A673 (cell line): ENCODE results near the gene ESR1.

Experiments
- EZH2 ChIP-seq: fragments of 200-600 bp; sonication (generic); IDR thresholded peaks from 2 replicates; pipeline ENCODE4 v1.6.1; 2017; ENCODE audit warnings: borderline replicate concordance, low read depth, mild to moderate bottlenecking, mixed read lengths, antibody characterized with exemption, low read length; ENCODE audit not compliant: poor library complexity, severe bottlenecking
- TF ChIP-seq, protein P1 (sequence below): fragments of 300-800, 200-600 bp; sonication (generic); conservative IDR thresholded peaks from 2 replicates; pipeline ENCODE4 v1.5.1; 2017; ENCODE audit warnings: low read depth, mild to moderate bottlenecking, antibody characterized with exemption, low read length, moderate library complexity, mixed read lengths

DNA sequence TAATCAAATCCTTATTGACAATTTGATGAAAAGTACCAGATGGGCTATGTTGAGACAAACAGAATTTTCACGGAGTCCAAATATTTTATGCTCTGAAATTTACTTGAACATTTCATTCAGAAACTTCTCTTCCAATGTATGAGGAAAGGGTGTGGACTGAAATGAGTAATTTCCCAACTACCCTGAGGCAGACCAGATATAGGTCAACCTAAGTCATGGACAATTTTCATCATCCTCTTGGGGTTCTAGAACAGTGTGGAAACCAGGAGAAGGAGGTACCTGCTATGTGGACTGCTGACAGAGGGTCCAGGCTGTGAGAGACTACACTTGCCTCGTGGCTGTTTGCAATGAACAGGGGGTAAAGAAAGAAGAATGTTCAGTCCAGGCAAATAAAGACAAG, 323.0 kb downstream of the ESR1 start:
- TF ChIP-seq, protein P1, sequence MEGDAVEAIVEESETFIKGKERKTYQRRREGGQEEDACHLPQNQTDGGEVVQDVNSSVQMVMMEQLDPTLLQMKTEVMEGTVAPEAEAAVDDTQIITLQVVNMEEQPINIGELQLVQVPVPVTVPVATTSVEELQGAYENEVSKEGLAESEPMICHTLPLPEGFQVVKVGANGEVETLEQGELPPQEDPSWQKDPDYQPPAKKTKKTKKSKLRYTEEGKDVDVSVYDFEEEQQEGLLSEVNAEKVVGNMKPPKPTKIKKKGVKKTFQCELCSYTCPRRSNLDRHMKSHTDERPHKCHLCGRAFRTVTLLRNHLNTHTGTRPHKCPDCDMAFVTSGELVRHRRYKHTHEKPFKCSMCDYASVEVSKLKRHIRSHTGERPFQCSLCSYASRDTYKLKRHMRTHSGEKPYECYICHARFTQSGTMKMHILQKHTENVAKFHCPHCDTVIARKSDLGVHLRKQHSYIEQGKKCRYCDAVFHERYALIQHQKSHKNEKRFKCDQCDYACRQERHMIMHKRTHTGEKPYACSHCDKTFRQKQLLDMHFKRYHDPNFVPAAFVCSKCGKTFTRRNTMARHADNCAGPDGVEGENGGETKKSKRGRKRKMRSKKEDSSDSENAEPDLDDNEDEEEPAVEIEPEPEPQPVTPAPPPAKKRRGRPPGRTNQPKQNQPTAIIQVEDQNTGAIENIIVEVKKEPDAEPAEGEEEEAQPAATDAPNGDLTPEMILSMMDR = no peak
- TF ChIP-seq EZH2 = no peak
